Neural cell (in vitro differentiated cells): ENCODE data around the gene TMEM255B. TPM values are rescaled to one million over a fixed set of nuclear protein-coding genes. Genes with fewer than 3 reads are reported as not detected.

Source experiments
- H2AFZ ChIP-seq: fragments of 200-600, 300-800 bp; sonication (generic), shearing (Covaris generic); 2 replicates; pipeline ENCODE4 v1.6.0; 2014; ENCODE audit warnings: low read depth, mild to moderate bottlenecking, antibody characterized with exemption, low read length, moderate library complexity
- H3F3A ChIP-seq: fragments of 200-600 bp; shearing (Covaris generic); 2 replicates; pipeline ENCODE4 v1.6.1; 2016; ENCODE audit warnings: mild to moderate bottlenecking, moderate library complexity, mixed read lengths, antibody characterized with exemption, low read length; ENCODE audit not compliant: insufficient read depth, poor library complexity, severe bottlenecking
- H3K27ac ChIP-seq: fragments of 200-600, 300-800 bp; sonication (generic), shearing (Covaris generic); 2 replicates; pipeline ENCODE4 v1.5.1; 2014; ENCODE audit warnings: mild to moderate bottlenecking, low read length, moderate library complexity
- H3K27me3 ChIP-seq: fragments of 300-800, 200-600 bp; sonication (generic), shearing (Covaris generic); 2 replicates; pipeline ENCODE4 v1.6.0; 2014; ENCODE audit warnings: mild to moderate bottlenecking, low read depth, low read length, moderate library complexity; ENCODE audit not compliant: insufficient read depth
- H3K36me3 ChIP-seq: fragments of 300-800, 200-600 bp; sonication (generic), shearing (Covaris generic); 2 replicates; pipeline ENCODE4 v1.5.1; 2014; ENCODE audit warnings: mild to moderate bottlenecking, antibody characterized with exemption, low read length, moderate library complexity; ENCODE audit not compliant: insufficient read depth
- H3K4me2 ChIP-seq: fragments of 300-800, 200-600 bp; sonication (generic), shearing (Covaris generic); 2 replicates; pipeline ENCODE4 v1.6.0; 2014; ENCODE audit warnings: mild to moderate bottlenecking, low read length
- H3K4me3 ChIP-seq: fragments of 300-800, 200-600 bp; sonication (generic), shearing (Covaris generic); 2 replicates; pipeline ENCODE4 v1.5.1; 2014; ENCODE audit warnings: mild to moderate bottlenecking, low read length, moderate library complexity
- H3K79me2 ChIP-seq: fragments of 200-600 bp; shearing (Covaris generic); replicated peaks from 2 replicates; pipeline ENCODE4 v1.6.0; 2014; ENCODE audit warnings: mild to moderate bottlenecking, low read length, moderate library complexity; ENCODE audit not compliant: insufficient read depth
- H3K9ac ChIP-seq: fragments of 300-800, 200-600 bp; sonication (generic), shearing (Covaris generic); 2 replicates; pipeline ENCODE4 v1.6.1; 2016; ENCODE audit warnings: mild to moderate bottlenecking, low read length, mixed read lengths
- H3K9me2 ChIP-seq: fragments of 200-600 bp; shearing (Covaris generic); 2 replicates; pipeline ENCODE4 v1.6.1; 2016; ENCODE audit warnings: mild to moderate bottlenecking, low read length, mixed read lengths; ENCODE audit not compliant: insufficient read depth
- H3K9me3 ChIP-seq: fragments of 200-600, 300-800 bp; sonication (generic), shearing (Covaris generic); 2 replicates; pipeline ENCODE4 v1.6.1; 2016; ENCODE audit warnings: mild to moderate bottlenecking, mixed run types, low read length, moderate library complexity, mixed read lengths
- H4K20me1 ChIP-seq: fragments of 200-600 bp; shearing (Covaris generic); 2 replicates; pipeline ENCODE4 v1.6.1; 2016; ENCODE audit warnings: mild to moderate bottlenecking, mixed run types; ENCODE audit not compliant: insufficient read depth
- CTCF ChIP-seq: fragments of 450-650 bp; IDR thresholded peaks from 2 replicates; pipeline ENCODE4 v1.5.1; 2014; ENCODE audit warnings: antibody characterized with exemption, mild to moderate bottlenecking, moderate library complexity; ENCODE audit not compliant: poor library complexity, severe bottlenecking
- EP300 ChIP-seq: fragments of 450-650 bp; conservative IDR thresholded peaks from 2 replicates; pipeline ENCODE4 v1.6.1; 2014; ENCODE audit warnings: antibody characterized with exemption, mild to moderate bottlenecking, moderate library complexity; ENCODE audit not compliant: poor library complexity, severe bottlenecking
- EZH2 ChIP-seq: fragments of 200-600, 300-800 bp; shearing (Covaris generic), sonication (generic); IDR thresholded peaks from 2 replicates; pipeline ENCODE4 v1.6.1; 2014; ENCODE audit warnings: antibody characterized with exemption, low read length, borderline replicate concordance, mild to moderate bottlenecking; ENCODE audit not compliant: insufficient read depth, poor library complexity, severe bottlenecking
- MXI1 ChIP-seq: fragments of 450-650 bp; conservative IDR thresholded peaks from 2 replicates; pipeline ENCODE4 v1.6.1; 2014; ENCODE audit warnings: antibody characterized with exemption, mild to moderate bottlenecking; ENCODE audit not compliant: poor library complexity, severe bottlenecking
- POLR2AphosphoS5 ChIP-seq: IDR thresholded peaks from 2 replicates; pipeline ENCODE4 v1.6.1; 2012
- RAD21 ChIP-seq: fragments of 450-650 bp; conservative IDR thresholded peaks from 2 replicates; pipeline ENCODE4 v1.6.1; 2014; ENCODE audit warnings: antibody characterized with exemption, mild to moderate bottlenecking, moderate library complexity
- REST ChIP-seq: IDR thresholded peaks from 2 replicates; pipeline ENCODE4 v1.6.1; 2012; ENCODE audit warnings: borderline replicate concordance
- SMC3 ChIP-seq: fragments of 450-650 bp; conservative IDR thresholded peaks from 2 replicates; pipeline ENCODE4 v1.6.1; 2014; ENCODE audit warnings: antibody characterized with exemption, mild to moderate bottlenecking, moderate library complexity; ENCODE audit not compliant: poor library complexity
- TAF1 ChIP-seq: IDR thresholded peaks from 2 replicates; pipeline ENCODE4 v1.6.1; 2012; ENCODE audit warnings: low read depth
- polyA plus RNA-seq: library from polyadenylated mRNA; depleted of rRNA; stranded (reverse); fragments of >200 nt; gene quantifications from 2 replicates; pipeline ENCODE4 v1.2.3, GENCODE V29; 2014

TMEM255B gene
- polyA plus RNA-seq, 1 donor from 2014 or later, result not detected

- no peak for TF ChIP-seq SMC3
- no peak for TF ChIP-seq REST
- TF ChIP-seq EP300, result no peak
- TF ChIP-seq CTCF, result no peak
- no peak for TF ChIP-seq TAF1
- no peak for TF ChIP-seq POLR2AphosphoS5
- no peak for TF ChIP-seq EZH2
- TF ChIP-seq MXI1, result no peak
- TF ChIP-seq RAD21, result no peak
- no peaks in the 10 kb centered on the region for H4K20me1 ChIP-seq
- no peaks in the 10 kb centered on the region for H3K27me3 ChIP-seq
- no peaks in the 10 kb centered on the region for H3K36me3 ChIP-seq
- no peak overlapping the region for H2AFZ ChIP-seq
- H3K4me3 ChIP-seq, result no peak overlapping the region
- H3K4me2 ChIP-seq, result no peak overlapping the region
- no peaks in the 10 kb centered on the region for H3F3A ChIP-seq
- no peak overlapping the region for H3K27ac ChIP-seq
- no peaks in the 10 kb centered on the region for H3K79me2 ChIP-seq
- no peaks in the 10 kb centered on the region for H3K9me3 ChIP-seq
- no peak overlapping the region for H3K9ac ChIP-seq
- H3K9me2 ChIP-seq, result no peaks in the 10 kb centered on the region
These were observed 12.9 kb upstream of the TMEM255B start for GRCh38 chr13:113746143-113746525.

GRCh38 chr13:113746671-113747070, 12.4 kb upstream of the TMEM255B start:
- no peak overlapping the region for H3K9ac ChIP-seq
- no peak for TF ChIP-seq POLR2AphosphoS5
- TF ChIP-seq EP300, result no peak
- TF ChIP-seq EZH2, result no peak
- no peak for TF ChIP-seq RAD21
- no peak for TF ChIP-seq REST
- TF ChIP-seq TAF1, result no peak
- no peak for TF ChIP-seq CTCF
- TF ChIP-seq MXI1, result no peak
- no peak for TF ChIP-seq SMC3
- H3K79me2 ChIP-seq, result no peaks in the 10 kb centered on the region

More at GRCh38 chr13:113746671-113747070, 12.4 kb upstream of the TMEM255B start:
- Histone ChIP-seq H3F3A (no peaks in the 10 kb centered on the region), H3K9me2 (no peaks in the 10 kb centered on the region), H3K4me2 (no peak overlapping the region), H4K20me1 (no peaks in the 10 kb centered on the region), H3K36me3 (no peaks in the 10 kb centered on the region), H2AFZ (no peak overlapping the region), H3K27ac (no peak overlapping the region), H3K27me3 (no peaks in the 10 kb centered on the region), H3K9me3 (no peaks in the 10 kb centered on the region), H3K4me3 (no peak overlapping the region)
